GM12878 (cell line): Measurements from ENCODE around the gene RNU2-1.
"Not testable (repeated sequence)": the region's sequence is repeated elsewhere in the genome, so short reads cannot be mapped to it uniquely, and the experiment has no call there.

Experiments
- CBX3 ChIP-seq: fragments of 200-600 bp; sonication (generic); IDR thresholded peaks from 2 replicates; pipeline ENCODE4 v1.6.1; 2016; ENCODE audit warnings: low read depth, borderline replicate concordance
- CHD1 ChIP-seq: IDR thresholded peaks from 2 replicates; pipeline ENCODE4 v1.6.1; 2012; ENCODE audit warnings: low read depth, low read length, improper control_type of control experiment
- IKZF2 ChIP-seq, 2 experiments: fragments of 450-650 bp; IDR thresholded peaks; 2 replicates each; pipeline ENCODE4 v1.6.1; 2017; ENCODE audit warnings: mild to moderate bottlenecking in 2 of 2, moderate library complexity in 2 of 2
- NFIC ChIP-seq: IDR thresholded peaks from 2 replicates; pipeline ENCODE4 v1.6.1; 2012; ENCODE audit warnings: low read depth, mild to moderate bottlenecking, inconsistent platforms, low read length, moderate library complexity
- POLR2A ChIP-seq: IDR thresholded peaks from 2 replicates; pipeline ENCODE4 v1.6.1; 2011; ENCODE audit warnings: low read depth, mild to moderate bottlenecking, low read length
- POLR2AphosphoS5 ChIP-seq: IDR thresholded peaks from 2 replicates; pipeline ENCODE4 v1.6.1; 2011; ENCODE audit warnings: mild to moderate bottlenecking, low read length, inconsistent platforms
- RFX5 ChIP-seq: IDR thresholded peaks from 2 replicates; pipeline ENCODE4 v1.6.1; 2011; ENCODE audit warnings: low read depth, low read length, improper control_type of control experiment
- SMAD5 ChIP-seq: IDR thresholded peaks from 2 replicates; pipeline ENCODE4 v1.6.1; 2016; ENCODE audit warnings: antibody characterized with exemption, low read depth
- ZNF207 ChIP-seq: fragments of 450-650 bp; IDR thresholded peaks from 2 replicates; pipeline ENCODE4 v1.6.1; 2014; ENCODE audit warnings: antibody characterized with exemption, mild to moderate bottlenecking, borderline replicate concordance
- TF ChIP-seq, protein P1 (sequence below): IDR thresholded peaks from 2 replicates; pipeline ENCODE4 v1.6.1; 2011; ENCODE audit warnings: low read depth, low read length, improper control_type of control experiment, borderline replicate concordance
- TF ChIP-seq, protein P2 (sequence below): fragments of 450-650 bp; IDR thresholded peaks from 2 replicates; pipeline ENCODE4 v1.6.1; 2017; ENCODE audit warnings: mild to moderate bottlenecking
- TF ChIP-seq, protein P3 (sequence below), 3 experiments: IDR thresholded peaks in 2 of 3; conservative IDR thresholded peaks in 1 of 3; 2 replicates each; pipeline ENCODE4 v1.5.1; 2011; ENCODE audit warnings: low read depth in 3 of 3, low read length in 3 of 3, mild to moderate bottlenecking in 3 of 3, control low read depth in 2 of 3, moderate library complexity in 2 of 3, inconsistent platforms in 1 of 3, mixed read lengths in 1 of 3; ENCODE audit not compliant: control insufficient read depth in 2 of 3, insufficient read depth in 1 of 3; ENCODE audit errors: extremely low read depth in 1 of 3

DNA sequence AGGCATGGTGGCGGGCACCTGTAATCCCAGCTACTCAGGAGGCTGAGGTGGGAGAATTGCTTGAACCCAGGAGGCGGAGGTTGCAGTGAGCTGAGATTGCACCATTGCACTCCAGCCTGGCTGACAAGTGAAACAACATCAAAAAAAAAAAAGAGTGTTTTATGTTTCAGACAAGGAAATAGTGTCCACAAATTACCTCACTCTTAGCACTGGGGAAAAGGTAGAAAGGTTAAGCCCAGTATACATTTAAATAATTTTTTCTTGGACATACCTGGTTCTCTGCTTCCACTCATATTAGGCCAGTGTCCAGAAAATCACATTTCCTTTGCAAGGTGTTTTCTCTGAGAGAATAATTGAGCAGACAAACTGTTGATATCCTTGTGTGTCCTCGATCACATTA lies 30.8 kb downstream of the RNU2-1 start:
- TF ChIP-seq CHD1; POLR2A; RFX5; POLR2AphosphoS5; CBX3; ZNF207; NFIC; SMAD5; IKZF2 (IDR thresholded peaks at IDR 0.05): not testable (repeated sequence)
- TF ChIP-seq, protein P1, sequence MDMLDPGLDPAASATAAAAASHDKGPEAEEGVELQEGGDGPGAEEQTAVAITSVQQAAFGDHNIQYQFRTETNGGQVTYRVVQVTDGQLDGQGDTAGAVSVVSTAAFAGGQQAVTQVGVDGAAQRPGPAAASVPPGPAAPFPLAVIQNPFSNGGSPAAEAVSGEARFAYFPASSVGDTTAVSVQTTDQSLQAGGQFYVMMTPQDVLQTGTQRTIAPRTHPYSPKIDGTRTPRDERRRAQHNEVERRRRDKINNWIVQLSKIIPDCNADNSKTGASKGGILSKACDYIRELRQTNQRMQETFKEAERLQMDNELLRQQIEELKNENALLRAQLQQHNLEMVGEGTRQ = not testable (repeated sequence)
- TF ChIP-seq, protein P2, sequence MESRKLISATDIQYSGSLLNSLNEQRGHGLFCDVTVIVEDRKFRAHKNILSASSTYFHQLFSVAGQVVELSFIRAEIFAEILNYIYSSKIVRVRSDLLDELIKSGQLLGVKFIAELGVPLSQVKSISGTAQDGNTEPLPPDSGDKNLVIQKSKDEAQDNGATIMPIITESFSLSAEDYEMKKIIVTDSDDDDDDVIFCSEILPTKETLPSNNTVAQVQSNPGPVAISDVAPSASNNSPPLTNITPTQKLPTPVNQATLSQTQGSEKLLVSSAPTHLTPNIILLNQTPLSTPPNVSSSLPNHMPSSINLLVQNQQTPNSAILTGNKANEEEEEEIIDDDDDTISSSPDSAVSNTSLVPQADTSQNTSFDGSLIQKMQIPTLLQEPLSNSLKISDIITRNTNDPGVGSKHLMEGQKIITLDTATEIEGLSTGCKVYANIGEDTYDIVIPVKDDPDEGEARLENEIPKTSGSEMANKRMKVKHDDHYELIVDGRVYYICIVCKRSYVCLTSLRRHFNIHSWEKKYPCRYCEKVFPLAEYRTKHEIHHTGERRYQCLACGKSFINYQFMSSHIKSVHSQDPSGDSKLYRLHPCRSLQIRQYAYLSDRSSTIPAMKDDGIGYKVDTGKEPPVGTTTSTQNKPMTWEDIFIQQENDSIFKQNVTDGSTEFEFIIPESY = not testable (repeated sequence)
- TF ChIP-seq, protein P3, sequence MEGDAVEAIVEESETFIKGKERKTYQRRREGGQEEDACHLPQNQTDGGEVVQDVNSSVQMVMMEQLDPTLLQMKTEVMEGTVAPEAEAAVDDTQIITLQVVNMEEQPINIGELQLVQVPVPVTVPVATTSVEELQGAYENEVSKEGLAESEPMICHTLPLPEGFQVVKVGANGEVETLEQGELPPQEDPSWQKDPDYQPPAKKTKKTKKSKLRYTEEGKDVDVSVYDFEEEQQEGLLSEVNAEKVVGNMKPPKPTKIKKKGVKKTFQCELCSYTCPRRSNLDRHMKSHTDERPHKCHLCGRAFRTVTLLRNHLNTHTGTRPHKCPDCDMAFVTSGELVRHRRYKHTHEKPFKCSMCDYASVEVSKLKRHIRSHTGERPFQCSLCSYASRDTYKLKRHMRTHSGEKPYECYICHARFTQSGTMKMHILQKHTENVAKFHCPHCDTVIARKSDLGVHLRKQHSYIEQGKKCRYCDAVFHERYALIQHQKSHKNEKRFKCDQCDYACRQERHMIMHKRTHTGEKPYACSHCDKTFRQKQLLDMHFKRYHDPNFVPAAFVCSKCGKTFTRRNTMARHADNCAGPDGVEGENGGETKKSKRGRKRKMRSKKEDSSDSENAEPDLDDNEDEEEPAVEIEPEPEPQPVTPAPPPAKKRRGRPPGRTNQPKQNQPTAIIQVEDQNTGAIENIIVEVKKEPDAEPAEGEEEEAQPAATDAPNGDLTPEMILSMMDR (IDR thresholded peaks at IDR 0.05 in 2 of 3, conservative IDR thresholded peaks at IDR 0.05 in 1 of 3; ENCODE audit: control insufficient read depth in 2 of 3, extremely low read depth in 1 of 3, insufficient read depth in 1 of 3, low read depth in 3 of 3, low read length in 3 of 3) = not testable (repeated sequence)
